H9 (cell line): ENCODE measurements around the gene FBXO39. TPM values are rescaled to one million over a fixed set of nuclear protein-coding genes. Genes with fewer than 3 reads are reported as not detected.

ENCODE experiments used
- DNase-seq: peaks from one replicate; pipeline ENCODE4 v3.0.0-alpha.2; 2017
- H2AFZ ChIP-seq: one replicate; pipeline ENCODE4 v1.6.1; 2013; ENCODE audit warnings: mild to moderate bottlenecking, low read length, control low read depth, moderate library complexity
- H2AK5ac ChIP-seq: 2 replicates; pipeline ENCODE4 v1.6.1; 2013; ENCODE audit warnings: low read length, control low read depth, mixed read lengths; ENCODE audit not compliant: insufficient read length
- H2BK120ac ChIP-seq: one replicate; pipeline ENCODE4 v1.6.1; 2013; ENCODE audit warnings: low read depth, mild to moderate bottlenecking, low read length, control low read depth, inconsistent platforms; ENCODE audit not compliant: poor library complexity, severe bottlenecking
- H2BK12ac ChIP-seq: 2 replicates; pipeline ENCODE4 v1.6.1; 2013; ENCODE audit warnings: low read length, control low read depth, mixed read lengths, low read depth; ENCODE audit not compliant: insufficient read length
- H2BK15ac ChIP-seq: 2 replicates; pipeline ENCODE4 v1.6.1; 2013; ENCODE audit warnings: low read depth, low read length, control low read depth
- H2BK20ac ChIP-seq: one replicate; pipeline ENCODE4 v1.6.1; 2013; ENCODE audit warnings: low read depth, mild to moderate bottlenecking, low read length, control low read depth, inconsistent platforms; ENCODE audit not compliant: poor library complexity, severe bottlenecking
- H2BK5ac ChIP-seq: 2 replicates; pipeline ENCODE4 v1.6.1; 2013; ENCODE audit warnings: low read length, control low read depth, mixed read lengths; ENCODE audit not compliant: insufficient read length
- H3K14ac ChIP-seq: 2 replicates; pipeline ENCODE4 v1.6.1; 2013; ENCODE audit warnings: low read length, control low read depth; ENCODE audit not compliant: insufficient read depth
- H3K18ac ChIP-seq: 2 replicates; pipeline ENCODE4 v1.6.1; 2013; ENCODE audit warnings: low read depth, mild to moderate bottlenecking, mixed read lengths, low read length, control low read depth; ENCODE audit not compliant: insufficient read length
- H3K23ac ChIP-seq: 2 replicates; pipeline ENCODE4 v1.6.1; 2013; ENCODE audit warnings: low read length, control low read depth, mixed read lengths, low read depth; ENCODE audit not compliant: insufficient read length
- H3K23me2 ChIP-seq: 2 replicates; pipeline ENCODE4 v1.6.1; 2013; ENCODE audit warnings: low read depth, mild to moderate bottlenecking, mixed read lengths, low read length, control low read depth; ENCODE audit not compliant: insufficient read length, poor library complexity, severe bottlenecking
- H3K27ac ChIP-seq: 2 replicates; pipeline ENCODE4 v1.5.1; 2013; ENCODE audit warnings: low read length, control low read depth, mixed read lengths, low read depth; ENCODE audit not compliant: insufficient read length
- H3K27me3 ChIP-seq: 2 replicates; pipeline ENCODE4 v1.6.1; 2013; ENCODE audit warnings: low read length, control low read depth, inconsistent platforms; ENCODE audit not compliant: insufficient read depth
- H3K4ac ChIP-seq: 2 replicates; pipeline ENCODE4 v1.6.1; 2013; ENCODE audit warnings: low read depth, mild to moderate bottlenecking, control low read depth, inconsistent platforms, low read length, moderate library complexity
- H3K4me1 ChIP-seq: 2 replicates; pipeline ENCODE4 v1.6.1; 2013; ENCODE audit warnings: low read length, control low read depth, inconsistent platforms; ENCODE audit not compliant: insufficient read depth
- H3K4me2 ChIP-seq: 2 replicates; pipeline ENCODE4 v1.6.1; 2013; ENCODE audit warnings: low read length, control low read depth, mixed read lengths; ENCODE audit not compliant: insufficient read length, insufficient read depth
- H3K56ac ChIP-seq: 2 replicates; pipeline ENCODE4 v1.6.1; 2013; ENCODE audit warnings: low read depth, mild to moderate bottlenecking, mixed read lengths, low read length, control low read depth; ENCODE audit not compliant: insufficient read length
- H3K79me1 ChIP-seq: 2 replicates; pipeline ENCODE4 v1.6.1; 2013; ENCODE audit warnings: low read depth, mild to moderate bottlenecking, moderate library complexity, low read length, control low read depth, inconsistent platforms; ENCODE audit not compliant: insufficient read depth, poor library complexity, severe bottlenecking
- H3K79me2 ChIP-seq: 2 replicates; pipeline ENCODE4 v1.6.1; 2013; ENCODE audit warnings: low read length, control low read depth, inconsistent platforms; ENCODE audit not compliant: insufficient read depth
- H3K9ac ChIP-seq: 2 replicates; pipeline ENCODE4 v1.6.1; 2013; ENCODE audit warnings: low read length, control low read depth, mixed read lengths; ENCODE audit not compliant: insufficient read length; ENCODE audit errors: extremely low read depth
- H3K9me3 ChIP-seq: one replicate; pipeline ENCODE4 v1.6.1; 2013; ENCODE audit warnings: low read depth, low read length, inconsistent platforms; ENCODE audit not compliant: control insufficient read depth
- H3T11ph ChIP-seq: one replicate; pipeline ENCODE4 v1.6.1; 2013; ENCODE audit warnings: mild to moderate bottlenecking, low read length, control low read depth, inconsistent platforms
- H4K20me1 ChIP-seq: one replicate; pipeline ENCODE4 v1.6.1; 2013; ENCODE audit not compliant: control insufficient read depth, insufficient read length, insufficient read depth
- H4K5ac ChIP-seq: 2 replicates; pipeline ENCODE4 v1.6.1; 2013; ENCODE audit warnings: low read depth, mild to moderate bottlenecking, mixed read lengths, low read length, control low read depth; ENCODE audit not compliant: insufficient read length
- H4K8ac ChIP-seq: replicated peaks from 2 replicates; pipeline ENCODE4 v1.6.1; 2013; ENCODE audit warnings: low read length, control low read depth, mixed read lengths, low read depth; ENCODE audit not compliant: insufficient read length
- H4K91ac ChIP-seq: 2 replicates; pipeline ENCODE4 v1.6.1; 2013; ENCODE audit warnings: low read depth, mild to moderate bottlenecking, moderate library complexity, mixed read lengths, low read length, control low read depth; ENCODE audit not compliant: insufficient read length
- H3K27ac Mint-ChIP-seq, 3 experiments: 2 replicates in 2 of 3; 3 replicates in 1 of 3; pipeline ENCODE4 v1.8.0; 2020 to 2021; ENCODE audit warnings: mixed read lengths in 3 of 3, mild to moderate bottlenecking in 1 of 3, moderate library complexity in 1 of 3
- H3K27me3 Mint-ChIP-seq: 2 replicates; pipeline ENCODE4 v1.8.0; 2021; ENCODE audit warnings: low read depth, mild to moderate bottlenecking, moderate library complexity, mixed read lengths
- H3K36me3 Mint-ChIP-seq, 3 experiments: 2 replicates in 2 of 3; 3 replicates in 1 of 3; pipeline ENCODE4 v1.8.0; 2020 to 2021; ENCODE audit warnings: low read depth in 3 of 3, mixed read lengths in 3 of 3; ENCODE audit not compliant: insufficient read depth in 1 of 3
- H3K4me1 Mint-ChIP-seq, 2 experiments: 2 replicates each; pipeline ENCODE4 v1.8.0; 2020; ENCODE audit warnings: mixed read lengths in 2 of 2
- H3K4me3 Mint-ChIP-seq, 2 experiments: 2 replicates in 1 of 2; 3 replicates in 1 of 2; pipeline ENCODE4 v1.8.0; 2020 to 2021; ENCODE audit warnings: mild to moderate bottlenecking in 2 of 2, mixed read lengths in 2 of 2, moderate library complexity in 1 of 2
- H3K9me3 Mint-ChIP-seq, 2 experiments: 2 replicates in 1 of 2; 3 replicates in 1 of 2; pipeline ENCODE4 v1.8.0; 2020; ENCODE audit warnings: mild to moderate bottlenecking in 2 of 2, mixed read lengths in 2 of 2, moderate library complexity in 1 of 2
- CTCF ChIP-seq: fragments of 200-600 bp; sonication (generic); conservative IDR thresholded peaks from 3 replicates; pipeline ENCODE4 v1.8.0; 2021; ENCODE audit warnings: antibody characterized with exemption, mild to moderate bottlenecking
- WGBS: extraction: QIAGEN DNeasy Blood & Tissue Kit; methylation state at CpG from one replicate; pipeline ENCODE4 v1.1.7; 2013; ENCODE audit warnings: missing lambda C conversion rate, low lambda C conversion rate, mixed read lengths; ENCODE audit not compliant: insufficient read length; ENCODE audit errors: extremely low coverage; 5-methylcytosine and 5-hydroxymethylcytosine counted together
- total RNA-seq: library from RNA; stranded (reverse); gene quantifications from 2 replicates; pipeline ENCODE4 v1.2.1, GENCODE V29; 2021

FBXO39 gene
- total RNA-seq, 1 experiment from 2014 or later = not detected

- H3K23ac ChIP-seq = no peak overlapping the region
- DNase-seq = no peak
- H3K4me1 ChIP-seq = peaks cover 9% of the 10 kb centered on the region; the same call in 1 of the 2 replicates
- TF ChIP-seq CTCF = peak; percentile 29; the same call in 2 of the 3 replicates
- H3K9ac ChIP-seq = no peak overlapping the region
- no peak overlapping the region for H3K56ac ChIP-seq
- no peak overlapping the region for H2AK5ac ChIP-seq
- H2AFZ ChIP-seq = no peak overlapping the region
- Mint-ChIP-seq H3K27ac (no peak overlapping the region), H3K36me3 (no peaks in the 10 kb centered on the region), H3K4me3 (no peak overlapping the region), H3K4me1 (peaks cover 17% of the 10 kb centered on the region in 2 experiments), H3K27me3 (peaks cover 6% of the 10 kb centered on the region; the same call in 1 of the 2 replicates), H3K9me3 (peaks cover 4 to 8% of the 10 kb centered on the region in 2 experiments; a peak in 3 of 5 replicates)
- no peak overlapping the region for H3K18ac ChIP-seq
- H3K9me3 ChIP-seq = no peaks in the 10 kb centered on the region
- no peak overlapping the region for H3T11ph ChIP-seq
- H2BK5ac ChIP-seq = no peak overlapping the region
- H2BK120ac ChIP-seq = no peak overlapping the region
- no peak overlapping the region for H3K14ac ChIP-seq
- no peak overlapping the region for H3K4me2 ChIP-seq
- H3K27me3 ChIP-seq = no peaks in the 10 kb centered on the region
- no peak overlapping the region for H2BK12ac ChIP-seq
- H4K5ac ChIP-seq = no peak overlapping the region
- no peak overlapping the region for H4K8ac ChIP-seq
- H2BK20ac ChIP-seq = no peak overlapping the region
- no peak overlapping the region for H3K4ac ChIP-seq
- no peaks in the 10 kb centered on the region for H4K20me1 ChIP-seq
- no peaks in the 10 kb centered on the region for H3K79me1 ChIP-seq
- no peaks in the 10 kb centered on the region for H3K23me2 ChIP-seq
- WGBS = no CpG with 5 or more reads among the region's 6 CpGs
- H2BK15ac ChIP-seq = no peak overlapping the region
- no peak overlapping the region for H4K91ac ChIP-seq
- H3K79me2 ChIP-seq = no peaks in the 10 kb centered on the region
- H3K27ac ChIP-seq = no peak overlapping the region
Observed at GRCh38 chr17:6749519-6749918, 26.5 kb upstream of the FBXO39 start.
